ENCODE results near the gene CAMK1D.

CAMK1D gene

DNA sequence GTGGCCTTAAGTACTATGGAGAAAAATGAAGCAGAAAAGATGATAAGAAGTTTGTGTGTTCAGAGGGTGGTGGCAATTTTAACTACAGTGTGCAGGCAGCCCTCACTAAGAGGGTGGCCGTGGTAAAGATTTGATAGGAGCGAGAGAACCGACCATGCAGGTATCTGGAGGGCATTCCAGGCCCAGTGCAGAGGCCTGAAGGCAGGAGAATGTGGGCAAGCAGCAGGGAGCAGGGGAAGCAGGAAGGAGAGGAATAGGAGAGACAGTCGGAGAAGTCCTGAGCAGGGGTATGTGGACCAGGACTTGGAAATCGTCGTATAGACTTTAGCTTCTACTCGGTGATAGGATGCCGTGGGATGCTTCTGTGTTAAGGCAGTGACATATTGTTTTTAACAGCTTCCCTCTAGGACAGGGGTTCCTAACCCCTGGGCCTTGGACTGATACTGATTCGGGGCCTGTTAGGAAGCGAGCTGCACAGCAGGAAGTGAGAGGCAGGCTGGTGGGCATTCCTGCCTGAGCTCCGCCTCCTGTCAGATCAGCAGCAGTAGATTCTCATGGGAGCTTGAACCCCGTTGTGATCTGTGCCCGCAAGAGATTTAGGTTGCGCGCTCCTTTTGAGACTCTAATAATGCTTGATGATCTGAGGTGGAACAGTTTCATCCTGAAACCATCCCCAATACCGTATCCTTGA is 425.0 kb downstream of the CAMK1D start:
- no peak for DNase-seq

DNA sequence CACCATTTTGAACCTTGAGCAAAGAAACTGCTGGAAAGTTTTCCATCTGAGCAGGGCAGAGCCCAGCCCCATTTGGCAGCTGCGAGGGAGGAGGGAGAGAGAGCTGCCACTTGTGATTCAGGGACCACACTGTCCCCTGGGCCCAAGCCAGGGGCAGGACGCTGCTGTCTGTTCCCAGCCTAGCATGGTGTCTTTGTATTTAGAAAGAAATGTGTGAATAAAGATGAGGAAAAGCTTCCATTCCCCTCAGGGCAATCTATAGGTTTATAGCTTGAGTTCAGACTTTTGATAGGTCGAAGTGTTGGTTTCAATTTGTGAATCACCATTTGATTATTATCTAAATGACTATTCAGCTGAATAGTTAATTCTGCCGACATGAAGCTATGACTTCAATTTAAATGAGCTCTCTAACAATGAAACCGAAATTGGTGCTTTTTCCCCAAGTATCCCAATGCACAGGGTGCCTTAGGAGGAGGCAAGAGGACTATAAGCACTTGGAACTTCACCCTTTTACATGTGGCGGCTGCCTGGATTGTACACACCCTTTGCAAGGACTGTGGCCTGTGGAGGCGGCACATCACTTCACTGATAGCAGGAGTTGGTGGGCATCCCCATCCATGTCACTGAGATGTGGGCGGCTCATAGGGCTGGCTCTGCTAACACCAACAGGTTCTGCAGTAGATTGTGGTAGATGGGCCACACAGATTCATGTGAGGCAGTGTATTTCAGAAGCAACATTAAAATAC is 428.7 kb downstream of the CAMK1D start:
- DNase-seq: no peak

GRCh38 chr10:12780634-12781601 is 431.6 kb downstream of the CAMK1D start:
- no peak for DNase-seq

GRCh38 chr10:12781976-12782375 is 432.6 kb downstream of the CAMK1D start:
- no peak for DNase-seq

- peak; percentile 22 for DNase-seq
Measured at GRCh38 chr10:12782537-12782936, 433.2 kb downstream of the CAMK1D start.

DNA sequence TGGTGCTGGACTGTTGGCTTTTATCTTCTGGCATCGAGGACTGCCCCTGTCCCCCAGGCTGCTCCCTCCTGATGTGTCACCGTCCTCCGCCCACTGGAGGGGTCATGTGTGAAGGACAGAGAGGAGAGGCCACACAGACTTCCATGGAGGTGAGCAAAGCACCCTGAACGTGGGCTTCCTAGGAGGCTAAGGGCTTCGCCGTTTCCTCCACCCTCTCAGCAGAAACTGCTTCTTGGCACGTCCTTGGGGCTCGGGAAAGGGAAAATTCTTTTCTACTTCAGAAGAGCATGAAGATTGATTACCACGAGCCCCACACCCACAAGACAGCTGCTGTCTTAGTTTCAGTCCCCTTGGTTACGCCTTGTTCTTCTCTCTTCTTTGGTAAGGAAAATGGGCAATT is 433.9 kb downstream of the CAMK1D start:
- no peak for DNase-seq

DNA sequence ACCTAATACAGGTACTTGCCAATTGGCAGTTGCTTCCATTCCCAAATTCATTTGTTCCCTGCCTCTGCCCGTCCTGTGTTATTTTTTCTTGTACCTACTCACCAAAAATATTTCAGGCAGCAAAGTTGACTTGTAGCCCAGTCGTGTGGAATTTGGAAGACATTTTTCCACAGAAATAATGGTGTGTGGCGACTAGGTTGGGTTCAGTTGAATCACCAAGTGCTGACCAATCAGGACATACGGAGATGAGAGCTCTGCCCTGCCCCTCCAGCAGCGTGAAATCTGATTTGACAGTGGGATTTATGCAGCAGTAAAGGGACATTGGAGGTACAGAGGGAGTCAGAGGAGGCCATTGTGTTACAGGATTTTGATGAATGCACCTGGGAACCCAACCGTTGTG is 435.3 kb downstream of the CAMK1D start:
- no peak for DNase-seq

DNA sequence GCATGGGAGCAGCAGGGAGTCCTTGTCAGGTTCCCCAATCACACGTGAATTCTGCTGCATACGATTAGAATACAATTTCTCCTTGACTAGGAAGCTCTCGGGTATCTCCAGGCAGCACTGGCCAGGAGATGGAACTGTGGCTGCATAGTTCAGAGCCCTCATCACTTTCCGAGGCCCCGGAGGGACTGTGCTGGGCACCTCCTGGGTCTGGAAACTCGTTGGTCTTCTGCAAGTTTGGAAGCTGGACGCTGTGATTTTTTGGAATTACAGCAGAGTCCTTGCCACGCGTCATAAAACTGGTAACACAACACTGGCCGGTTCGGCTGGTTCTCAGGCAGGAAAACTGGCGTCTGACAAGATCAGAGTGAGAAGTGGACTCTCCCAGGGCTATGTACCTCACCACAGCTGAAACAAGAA is 436.1 kb downstream of the CAMK1D start:
- DNase-seq: no peak

DNA sequence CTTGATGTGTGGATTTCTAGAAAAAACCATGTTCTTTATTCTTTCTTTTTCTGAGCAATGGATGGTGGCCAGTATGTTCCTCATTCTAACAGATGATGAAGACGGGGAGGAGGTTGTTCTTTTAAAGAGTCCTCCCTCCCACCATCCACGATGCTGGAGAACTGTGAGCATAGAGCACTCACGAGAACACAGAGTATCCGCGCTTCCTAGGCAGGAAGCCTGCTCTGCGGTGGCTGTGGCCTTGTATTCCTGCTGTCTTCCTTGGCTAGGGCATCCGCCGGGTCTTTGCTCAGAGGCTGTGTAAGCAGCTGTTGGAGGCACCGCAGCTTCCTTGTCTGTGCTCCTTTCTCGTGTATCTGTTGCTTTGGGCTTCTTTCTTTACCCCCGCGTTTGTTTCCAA is 437.9 kb downstream of the CAMK1D start:
- DNase-seq: no peak

GRCh38 chr10:12788277-12788676 is 438.9 kb downstream of the CAMK1D start:
- DNase-seq: no peak

GRCh38 chr10:12790270-12790669 is 440.9 kb downstream of the CAMK1D start:
- DNase-seq: no peak

- no peak for DNase-seq
Measured at GRCh38 chr10:12791728-12792127, 442.4 kb downstream of the CAMK1D start.

GRCh38 chr10:12792889-12793556 is 443.7 kb downstream of the CAMK1D start:
- no peak for DNase-seq

DNA sequence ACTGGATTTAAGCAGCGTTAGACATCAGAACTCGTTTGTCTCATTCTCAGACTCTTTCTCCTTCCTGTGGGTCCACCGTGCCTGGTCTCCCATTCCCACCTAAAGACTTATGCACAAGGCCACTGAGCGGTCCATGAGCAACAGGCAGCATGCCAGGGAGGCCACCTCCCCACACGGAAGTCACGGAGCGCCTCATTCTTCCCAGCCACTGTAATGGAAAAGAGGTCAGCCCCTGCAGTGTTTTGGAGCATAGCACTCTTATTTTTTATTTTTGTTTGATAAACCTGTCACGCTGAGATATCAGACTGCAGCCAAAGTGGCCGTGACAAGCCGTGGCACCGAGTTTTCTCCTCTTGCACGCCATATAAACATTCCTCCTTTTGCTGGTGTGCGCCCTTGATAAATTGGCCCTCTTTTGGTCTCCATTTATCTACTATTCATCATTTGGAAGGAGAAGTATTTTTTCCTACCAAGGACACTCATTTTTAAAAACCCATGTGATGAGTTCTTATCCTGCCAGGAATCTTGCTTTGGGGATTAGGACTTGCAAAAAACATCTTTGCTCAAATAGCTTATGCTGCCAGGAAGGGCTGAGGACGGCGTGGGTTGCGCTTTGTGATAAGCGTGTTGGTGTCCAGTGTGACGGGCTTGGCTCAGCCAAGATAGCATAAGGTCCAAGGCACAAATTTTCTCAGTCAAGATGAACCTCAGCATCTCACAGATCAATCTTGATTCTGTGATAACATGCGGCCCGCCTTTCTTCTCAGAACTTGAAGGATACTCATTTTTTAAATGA is 446.2 kb downstream of the CAMK1D start:
- no peak for DNase-seq

GRCh38 chr10:12796401-12797160 is 447.2 kb downstream of the CAMK1D start:
- DNase-seq: no peak

DNA sequence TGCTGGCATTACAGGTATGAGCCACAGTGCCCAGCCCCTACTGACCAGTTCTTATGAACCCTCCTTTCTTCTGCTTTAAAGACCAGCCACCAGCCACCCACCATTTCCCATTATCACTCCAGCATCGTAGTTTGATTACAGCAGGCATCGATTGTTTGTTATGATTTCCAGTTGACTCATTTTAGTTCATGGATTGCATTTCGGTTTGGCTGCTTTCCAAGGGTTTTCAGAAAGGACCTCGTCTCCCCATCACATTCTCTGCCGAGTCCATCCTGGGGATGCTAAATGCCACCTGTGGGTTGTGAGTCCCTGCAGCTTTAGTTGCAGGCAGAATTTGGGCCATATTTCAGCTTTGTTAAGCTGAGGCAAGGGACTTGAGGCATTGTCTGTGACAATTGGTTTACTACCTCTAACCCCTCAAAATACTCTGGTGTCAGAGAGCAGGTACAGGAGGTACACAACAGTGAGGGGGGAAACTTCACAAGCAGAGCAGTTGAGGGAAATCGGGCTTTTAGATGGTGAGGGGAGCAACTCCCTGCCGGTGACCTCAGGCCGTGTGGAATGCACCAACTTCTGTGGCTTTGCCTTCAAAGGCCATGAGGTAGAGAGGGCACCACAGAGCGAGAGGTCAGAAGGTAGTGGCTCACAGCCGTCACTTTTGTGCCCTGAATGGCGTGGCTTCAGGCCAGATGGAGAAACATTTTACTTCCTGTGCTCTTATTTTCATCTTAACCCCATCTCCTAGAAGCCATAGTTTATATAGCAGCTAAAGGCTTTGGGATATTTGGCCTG is 448.3 kb downstream of the CAMK1D start:
- peak; percentile 5 for DNase-seq

- no peak for DNase-seq
Measured at GRCh38 chr10:12799144-12799543, 449.8 kb downstream of the CAMK1D start.

- DNase-seq: no peak
Measured at GRCh38 chr10:12799714-12800113, 450.4 kb downstream of the CAMK1D start.

DNA sequence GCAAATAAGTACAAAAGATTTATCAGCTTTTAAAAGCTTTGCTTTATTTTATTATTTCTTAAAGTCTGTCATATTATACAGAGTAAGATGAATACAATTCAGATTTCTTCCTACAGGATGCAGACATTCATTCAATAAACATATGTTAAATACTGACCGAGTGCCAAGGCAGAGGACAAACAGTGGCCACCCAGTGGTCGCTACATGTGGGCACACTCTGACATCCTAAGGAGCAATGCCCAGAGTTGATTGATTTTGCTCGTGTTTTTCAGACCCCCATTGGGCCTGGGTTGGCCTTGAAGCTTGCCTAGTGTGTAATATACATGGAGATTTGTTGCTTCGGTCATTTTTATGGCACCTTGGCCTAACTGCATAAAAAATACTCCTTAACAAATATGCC is 451.0 kb downstream of the CAMK1D start:
- DNase-seq: no peak
